22Rv1 (cell line): ENCODE data around the gene WNK1.
"Not testable (repeated sequence)": the region's sequence is repeated elsewhere in the genome, so short reads cannot be mapped to it uniquely, and the experiment has no call there.

Source experiments
- CTCF ChIP-seq: fragments of 450-650 bp; IDR thresholded peaks from 2 replicates; pipeline ENCODE4 v1.5.1; 2017; ENCODE audit warnings: mild to moderate bottlenecking
- ZFX ChIP-seq: fragments of 450-650 bp; IDR thresholded peaks from 2 replicates; pipeline ENCODE4 v1.6.1; 2017; ENCODE audit warnings: antibody characterized with exemption, borderline replicate concordance

DNA sequence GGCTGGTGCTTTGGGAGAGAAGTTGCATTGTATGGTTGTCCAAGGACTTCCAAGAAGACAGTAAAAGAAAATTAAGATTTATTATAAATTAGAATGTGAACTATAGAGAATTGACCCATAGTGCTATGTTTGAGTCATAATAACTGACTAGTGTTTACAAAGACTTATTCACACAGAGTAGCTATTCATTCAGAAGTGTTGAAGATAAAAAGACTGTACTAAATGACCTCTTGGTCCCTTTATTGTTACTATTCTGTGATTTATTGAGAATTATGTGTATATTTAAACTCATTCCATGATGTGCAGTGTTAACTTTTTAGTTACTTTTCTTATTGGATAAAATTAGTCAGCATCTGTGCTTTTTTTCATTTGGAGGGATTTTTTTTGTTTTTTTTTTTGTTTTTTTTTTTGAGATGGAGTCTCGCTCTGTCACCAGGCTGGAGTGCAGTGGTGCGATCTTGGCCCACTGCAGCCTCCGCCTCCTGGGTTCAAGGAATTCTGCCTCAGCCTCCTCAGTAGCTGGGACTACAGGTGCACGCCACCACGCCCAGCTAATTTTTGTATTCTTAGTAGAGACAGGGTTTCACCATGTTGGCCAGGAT, 24.5 kb downstream of the WNK1 start:
- TF ChIP-seq CTCF, ZFX: not testable (repeated sequence)
